ENCODE measurements around the gene PRKD2. TPM values are rescaled to one million over a fixed set of nuclear protein-coding genes. Genes with fewer than 3 reads are reported as not detected.

The PRKD2 gene
- total RNA-seq, 1 experiment from 2014 or later: 88.5 TPM

DNA sequence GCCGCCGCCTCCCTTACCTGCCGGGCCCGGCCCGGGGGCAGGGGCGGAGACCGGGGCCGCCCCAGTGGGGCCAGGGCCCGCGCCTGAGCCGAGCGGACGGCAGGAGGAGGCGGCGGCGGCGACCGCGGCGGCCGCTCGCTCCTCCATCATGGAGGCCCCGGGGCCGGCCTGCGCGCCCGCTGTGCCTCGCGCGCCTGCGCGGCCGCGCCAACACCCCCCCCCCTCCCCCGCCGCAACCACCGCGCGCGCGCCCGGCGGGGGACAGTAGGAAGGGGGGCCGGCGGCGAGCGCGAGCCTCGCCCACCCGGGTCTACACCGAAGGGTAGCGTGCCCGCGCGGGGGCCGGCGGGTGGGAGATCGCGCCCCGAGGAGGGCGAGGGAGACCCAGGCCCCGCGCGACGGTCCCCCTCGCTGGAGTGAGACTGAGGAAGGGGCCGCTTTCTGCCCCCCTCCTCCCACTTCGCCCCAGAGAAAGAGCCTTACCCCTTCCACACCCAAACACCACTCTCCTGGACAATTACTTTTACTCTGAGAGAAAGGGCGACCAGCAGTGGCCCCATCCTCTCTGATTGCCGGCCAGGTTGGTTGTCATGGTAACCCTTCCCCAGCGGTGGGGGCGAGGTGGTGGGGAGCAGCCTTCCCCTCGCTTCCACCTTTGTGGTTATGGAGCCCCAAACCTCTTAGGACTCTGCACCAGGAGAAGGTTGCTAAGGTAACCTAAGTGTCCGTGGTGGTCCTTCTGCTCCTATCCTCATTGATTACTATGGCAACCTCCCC, 29.6 kb upstream of the PRKD2 start, which contains the start of gene STRN4:
Gene STRN4, minus strand, starts transcription at position 170 of the 777 bp plus-strand sequence. Its CDS starts 20 bp downstream, at position 150.
- peaks cover 53% of the 10 kb centered on the region for H3K79me2 ChIP-seq (ENCODE audit: low read depth)
- peak within 1 kb of the TSS; percentile 88 for H3K4me3 ChIP-seq
- H3K9me3 ChIP-seq (ENCODE audit: insufficient read depth, low read depth): no peaks in the 10 kb centered on the region
- H3K27ac ChIP-seq: no peak within 1 kb of the TSS
- intact Hi-C loops (cut with micrococcal nuclease; ENCODE audit: unreplicated experiment): no loop called here
- H3K4me1 ChIP-seq (replicated peaks; ENCODE audit: insufficient read depth): peaks cover 11% of the 10 kb centered on the region
- peak within 1 kb of the TSS; percentile 82 for H3K4me2 ChIP-seq
- TF ChIP-seq, protein P1, sequence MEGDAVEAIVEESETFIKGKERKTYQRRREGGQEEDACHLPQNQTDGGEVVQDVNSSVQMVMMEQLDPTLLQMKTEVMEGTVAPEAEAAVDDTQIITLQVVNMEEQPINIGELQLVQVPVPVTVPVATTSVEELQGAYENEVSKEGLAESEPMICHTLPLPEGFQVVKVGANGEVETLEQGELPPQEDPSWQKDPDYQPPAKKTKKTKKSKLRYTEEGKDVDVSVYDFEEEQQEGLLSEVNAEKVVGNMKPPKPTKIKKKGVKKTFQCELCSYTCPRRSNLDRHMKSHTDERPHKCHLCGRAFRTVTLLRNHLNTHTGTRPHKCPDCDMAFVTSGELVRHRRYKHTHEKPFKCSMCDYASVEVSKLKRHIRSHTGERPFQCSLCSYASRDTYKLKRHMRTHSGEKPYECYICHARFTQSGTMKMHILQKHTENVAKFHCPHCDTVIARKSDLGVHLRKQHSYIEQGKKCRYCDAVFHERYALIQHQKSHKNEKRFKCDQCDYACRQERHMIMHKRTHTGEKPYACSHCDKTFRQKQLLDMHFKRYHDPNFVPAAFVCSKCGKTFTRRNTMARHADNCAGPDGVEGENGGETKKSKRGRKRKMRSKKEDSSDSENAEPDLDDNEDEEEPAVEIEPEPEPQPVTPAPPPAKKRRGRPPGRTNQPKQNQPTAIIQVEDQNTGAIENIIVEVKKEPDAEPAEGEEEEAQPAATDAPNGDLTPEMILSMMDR (conservative IDR thresholded peaks at IDR 0.05): no peak
- no peak for TF ChIP-seq EZH2 (IDR thresholded peaks at IDR 0.05; ENCODE audit: low read depth)
- no TSS peak for BruUV-seq (replicated peaks)
- no peaks in the 10 kb centered on the region for H3K9me2 ChIP-seq (ENCODE audit: insufficient read depth)
- peak in 1 of 2 experiments; percentile 39 for DNase-seq
- H2AFZ ChIP-seq: peak within 1 kb of the TSS; percentile 82
- no peaks in the 10 kb centered on the region for H3K27me3 ChIP-seq (ENCODE audit: insufficient read depth, low read depth)
- 0 out of 2 replicates have a peak, but pooled peaks cover 6% of the 10 kb centered on the region for H3K36me3 ChIP-seq (ENCODE audit: low read depth)
- CTCF ChIA-PET: no interaction called here
- H4K20me1 ChIP-seq (ENCODE audit: insufficient read depth): peaks cover 29% of the 10 kb centered on the region
- POLR2A ChIA-PET (ENCODE audit: unreplicated experiment): no interaction called here
- peaks cover 21% of the 10 kb centered on the region; the same call in 1 of the 2 replicates for H3F3A ChIP-seq (ENCODE audit: insufficient read depth, low read depth)

DNA sequence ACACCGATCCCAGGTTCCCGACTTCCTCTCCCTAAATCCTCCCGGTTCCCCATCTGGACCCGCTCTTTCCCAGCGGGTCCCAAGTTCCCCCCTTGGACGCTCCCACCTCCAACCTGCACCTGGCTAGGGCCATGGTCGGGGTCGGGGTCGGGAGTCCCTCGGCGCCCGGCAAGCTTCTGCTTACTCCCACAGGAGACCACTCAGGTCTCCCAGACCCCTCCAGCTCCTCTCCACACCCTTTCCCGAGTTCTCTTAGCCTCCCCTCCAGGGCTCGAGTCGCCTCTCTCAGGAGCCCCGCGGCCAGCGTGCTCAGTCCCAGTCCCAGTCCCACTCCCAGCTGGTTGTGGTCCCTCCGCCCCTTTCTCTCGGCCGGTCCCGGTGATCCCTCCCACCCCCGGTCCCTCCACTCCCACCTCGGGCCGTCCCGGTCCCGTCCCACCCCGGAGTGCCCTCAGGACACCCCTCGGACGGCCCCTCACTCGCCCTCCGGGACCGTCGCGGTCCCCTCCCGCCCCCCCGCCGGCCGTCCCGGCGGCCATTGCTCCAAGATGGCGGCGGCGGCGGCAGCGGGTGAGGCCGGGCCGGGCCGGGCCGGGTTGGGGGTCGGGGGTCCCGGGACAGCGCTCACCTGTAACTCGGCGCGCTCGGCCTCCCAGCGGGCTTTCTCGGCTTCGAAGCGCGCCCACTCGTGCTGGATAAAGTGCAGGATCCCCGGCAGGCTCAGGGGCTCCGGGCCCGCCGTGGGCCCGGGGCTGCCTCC, 28.8 kb upstream of the PRKD2 start, which contains the start of gene FKRP:
Gene FKRP, plus strand, starts transcription at position 537 of the 760 bp plus-strand sequence. CDS start 9,394 bp downstream, outside the sequence.
- Histone ChIP-seq H3K4me3 (peak within 1 kb of the TSS; percentile 88), H3K9me3 (ENCODE audit: insufficient read depth, low read depth) (no peaks in the 10 kb centered on the region), H3K9me2 (ENCODE audit: insufficient read depth) (no peaks in the 10 kb centered on the region), H3K36me3 (ENCODE audit: low read depth) (0 out of 2 replicates have a peak, but pooled peaks cover 6% of the 10 kb centered on the region), H3K79me2 (ENCODE audit: low read depth) (peaks cover 61% of the 10 kb centered on the region), H4K20me1 (ENCODE audit: insufficient read depth) (peaks cover 37% of the 10 kb centered on the region), H3K4me1 (replicated peaks; ENCODE audit: insufficient read depth) (peaks cover 11% of the 10 kb centered on the region), H3F3A (ENCODE audit: insufficient read depth, low read depth) (peaks cover 21% of the 10 kb centered on the region; the same call in 1 of the 2 replicates), H2AFZ (peak within 1 kb of the TSS; percentile 82), H3K4me2 (peak within 1 kb of the TSS; percentile 82), H3K27ac (no peak within 1 kb of the TSS), H3K27me3 (ENCODE audit: insufficient read depth, low read depth) (no peaks in the 10 kb centered on the region)
- no TSS peak for BruUV-seq (replicated peaks)
- intact Hi-C loops (cut with micrococcal nuclease; ENCODE audit: unreplicated experiment): no loop called here
- ChIA-PET POLR2A (ENCODE audit: unreplicated experiment) (interaction anchor here (0.7 kb wide), 1 partner anchor 508 kb away, joined by 3 read pairs; no protein-coding TSS in a partner anchor), CTCF (interaction anchor here (0.5 kb wide), 1 partner anchor 49 kb away, joined by 4 read pairs; no protein-coding TSS in a partner anchor)
- TF ChIP-seq, protein P1 (conservative IDR thresholded peaks at IDR 0.05): no peak
- TF ChIP-seq EZH2 (IDR thresholded peaks at IDR 0.05; ENCODE audit: low read depth): no peak
- peak in 1 of 2 experiments; percentile 23 for DNase-seq

DNA sequence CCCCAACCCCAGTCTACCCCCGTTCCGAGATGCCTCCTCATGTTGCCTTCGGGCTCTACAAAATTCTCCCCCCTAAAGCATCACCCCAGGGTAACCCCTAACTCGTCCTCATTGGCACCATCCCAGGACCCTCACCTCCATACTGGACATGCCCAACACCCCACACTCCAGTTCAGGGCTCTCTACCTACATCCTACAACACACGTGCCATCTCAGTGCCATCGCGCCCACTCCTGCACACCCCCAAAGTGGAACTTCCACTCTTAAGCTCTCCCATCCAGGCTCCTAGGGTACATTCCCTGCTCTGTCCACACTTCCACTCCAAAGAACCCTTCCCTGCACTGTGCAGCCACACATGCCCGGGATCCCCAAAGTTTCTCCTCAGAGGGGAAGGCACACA, 28.1 kb upstream of the PRKD2 start:
- no TSS peak for BruUV-seq (replicated peaks)
- H3K79me2 ChIP-seq (ENCODE audit: low read depth): peaks cover 67% of the 10 kb centered on the region
- H4K20me1 ChIP-seq (ENCODE audit: insufficient read depth): peaks cover 44% of the 10 kb centered on the region
- ChIA-PET POLR2A (ENCODE audit: unreplicated experiment) (interaction anchor here (0.7 kb wide), 1 partner anchor 509 kb away, joined by 3 read pairs; no protein-coding TSS in a partner anchor), CTCF (interaction anchor here (0.5 kb wide), 1 partner anchor 50 kb away, joined by 4 read pairs; no protein-coding TSS in a partner anchor)
- no peak overlapping the region for H2AFZ ChIP-seq
- H3K27me3 ChIP-seq (ENCODE audit: insufficient read depth, low read depth): no peaks in the 10 kb centered on the region
- peaks cover 11% of the 10 kb centered on the region; the same call in 1 of the 2 replicates for H3K36me3 ChIP-seq (ENCODE audit: low read depth)
- TF ChIP-seq, protein P1 (conservative IDR thresholded peaks at IDR 0.05): no peak
- TF ChIP-seq EZH2 (IDR thresholded peaks at IDR 0.05; ENCODE audit: low read depth): no peak
- no peak overlapping the region for H3K27ac ChIP-seq
- intact Hi-C loops (cut with micrococcal nuclease; ENCODE audit: unreplicated experiment): no loop called here
- H3F3A ChIP-seq (ENCODE audit: insufficient read depth, low read depth): peaks cover 21% of the 10 kb centered on the region; the same call in 1 of the 2 replicates
- H3K4me1 ChIP-seq (replicated peaks; ENCODE audit: insufficient read depth): peaks cover 11% of the 10 kb centered on the region
- no peaks in the 10 kb centered on the region for H3K9me3 ChIP-seq (ENCODE audit: insufficient read depth, low read depth)
- peak overlapping the region; percentile 88 for H3K4me3 ChIP-seq
- peak overlapping the region; percentile 82 for H3K4me2 ChIP-seq
- no peak for DNase-seq
- no peaks in the 10 kb centered on the region for H3K9me2 ChIP-seq (ENCODE audit: insufficient read depth)
